Fibroblast of skin of left quadriceps (primary cell): ENCODE measurements around the gene ALAS1.

ENCODE experiments used
- DNase-seq, 2 experiments: peaks; one replicate each; pipeline ENCODE4 v3.0.0-alpha.2; 2013; ENCODE audit warnings: low read depth in 2 of 2

ALAS1 gene

GRCh38 chr3:52220380-52221026 lies 22.5 kb downstream of the ALAS1 start:
- DNase-seq = peak in 1 of 2 experiments; percentile 41

DNA sequence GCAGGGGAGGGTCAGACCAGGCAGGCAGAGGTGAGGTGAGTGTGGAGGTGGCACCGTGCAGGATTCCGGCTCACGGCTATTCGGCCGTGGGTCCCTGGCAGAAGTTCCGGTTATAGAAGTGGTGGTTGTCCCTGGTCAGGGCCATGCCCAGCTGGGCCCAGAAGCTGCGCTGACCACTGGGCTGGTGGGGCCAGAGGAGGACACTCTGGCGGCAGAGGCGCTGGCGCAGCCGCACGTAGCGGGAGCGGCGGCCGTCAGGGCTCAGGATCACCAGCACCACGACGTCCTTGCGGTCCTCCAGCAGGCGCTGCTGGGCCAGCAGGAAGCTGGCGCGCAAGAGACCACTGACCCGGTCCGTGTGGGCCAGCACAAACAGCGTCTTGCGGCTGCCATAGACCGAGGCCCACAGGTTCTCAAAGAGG lies 23.2 kb downstream of the ALAS1 start:
- DNase-seq = no peak

GRCh38 chr3:52221563-52222318 lies 23.8 kb downstream of the ALAS1 start:
- no peak for DNase-seq

GRCh38 chr3:52222319-52223221 lies 24.6 kb downstream of the ALAS1 start:
- no peak for DNase-seq

- no peak for DNase-seq
These were observed 25.8 kb downstream of the ALAS1 start for GRCh38 chr3:52223449-52224408.

DNA sequence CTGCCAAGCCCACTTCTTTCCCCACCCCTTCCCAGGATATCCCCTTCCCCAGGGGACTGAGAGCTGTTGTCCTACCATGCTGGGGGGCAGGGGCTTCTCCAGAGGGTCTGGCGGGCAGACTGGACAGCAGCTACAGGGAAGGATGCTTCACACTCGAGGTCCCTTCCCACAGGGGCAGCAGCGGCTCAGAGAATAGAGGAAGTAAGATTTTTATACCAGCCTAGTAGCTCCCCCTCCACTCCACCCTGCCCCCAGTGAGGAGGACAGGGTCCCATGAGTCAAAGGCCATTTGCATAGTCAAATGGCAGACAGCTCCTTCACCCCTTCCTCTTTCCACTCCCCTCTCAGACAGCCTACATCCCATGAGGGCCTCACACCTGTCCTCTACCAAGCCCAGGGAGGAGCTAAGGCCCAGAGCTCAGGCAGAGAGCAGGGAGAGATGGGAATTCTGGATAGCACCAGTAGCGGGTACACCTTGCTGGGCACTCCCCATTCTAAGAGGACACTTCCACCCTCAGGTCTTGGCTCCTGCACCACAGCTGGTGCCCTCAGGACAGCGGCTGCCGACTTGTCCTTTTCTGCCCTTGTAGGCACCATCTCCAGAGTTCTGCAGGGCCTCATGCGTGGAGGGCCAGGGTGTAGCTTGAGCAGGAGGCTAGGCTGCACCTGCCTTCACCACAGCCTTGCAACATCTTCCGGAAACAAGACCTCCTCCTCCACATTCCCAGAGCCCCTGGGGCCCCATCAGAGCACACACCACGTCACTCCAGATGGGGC lies 27.7 kb downstream of the ALAS1 start, which contains the start of gene TLR9:
Gene TLR9 (minus strand): TSS at position 194 of the 777 bp plus-strand sequence. CDS start 116 bp downstream, at position 78.
- DNase-seq = no peak

- DNase-seq = no peak
These were observed 28.4 kb downstream of the ALAS1 start for GRCh38 chr3:52226229-52226817.

DNA sequence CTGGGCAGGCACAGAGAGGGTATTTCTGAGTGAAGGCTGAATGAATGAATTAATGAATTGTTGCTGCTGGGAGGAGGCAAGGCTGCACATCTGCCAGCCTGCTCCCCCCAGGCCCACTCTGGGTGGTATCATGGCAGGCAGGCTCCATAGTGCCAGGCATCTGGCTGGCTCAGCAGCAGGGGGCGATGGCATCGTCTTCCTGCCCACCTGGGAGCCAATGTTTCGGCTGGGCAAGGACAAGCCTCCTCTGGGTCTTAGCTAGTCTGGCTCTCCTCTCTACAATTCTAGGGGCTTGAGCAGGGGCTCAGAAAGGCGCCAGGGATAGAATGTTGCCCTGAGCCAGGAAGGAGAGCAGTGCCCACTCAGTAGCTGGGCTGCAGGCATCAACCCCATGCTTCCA lies 29.2 kb downstream of the ALAS1 start:
- DNase-seq = no peak

GRCh38 chr3:52227766-52228165 lies 29.8 kb downstream of the ALAS1 start:
- DNase-seq = no peak

DNA sequence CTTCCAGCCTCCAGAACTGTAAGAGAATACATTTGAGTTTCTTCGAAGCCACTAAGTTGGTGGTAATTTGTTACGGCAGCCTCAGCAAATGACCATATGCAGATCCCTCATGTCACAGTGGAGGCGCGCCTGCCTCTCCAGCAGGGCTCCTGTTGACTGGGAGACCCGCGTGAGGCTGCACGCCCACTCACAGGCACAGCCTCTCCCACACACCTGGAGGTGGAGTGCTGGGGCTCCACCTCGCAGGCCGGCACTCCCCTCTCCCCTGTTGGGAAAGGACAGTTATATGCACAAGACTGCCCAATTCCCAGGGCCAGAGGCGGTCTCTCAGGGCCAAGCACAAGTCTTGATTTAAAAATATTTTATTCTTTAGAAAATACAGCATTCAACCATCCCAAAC lies 30.3 kb downstream of the ALAS1 start:
- no peak for DNase-seq

DNA sequence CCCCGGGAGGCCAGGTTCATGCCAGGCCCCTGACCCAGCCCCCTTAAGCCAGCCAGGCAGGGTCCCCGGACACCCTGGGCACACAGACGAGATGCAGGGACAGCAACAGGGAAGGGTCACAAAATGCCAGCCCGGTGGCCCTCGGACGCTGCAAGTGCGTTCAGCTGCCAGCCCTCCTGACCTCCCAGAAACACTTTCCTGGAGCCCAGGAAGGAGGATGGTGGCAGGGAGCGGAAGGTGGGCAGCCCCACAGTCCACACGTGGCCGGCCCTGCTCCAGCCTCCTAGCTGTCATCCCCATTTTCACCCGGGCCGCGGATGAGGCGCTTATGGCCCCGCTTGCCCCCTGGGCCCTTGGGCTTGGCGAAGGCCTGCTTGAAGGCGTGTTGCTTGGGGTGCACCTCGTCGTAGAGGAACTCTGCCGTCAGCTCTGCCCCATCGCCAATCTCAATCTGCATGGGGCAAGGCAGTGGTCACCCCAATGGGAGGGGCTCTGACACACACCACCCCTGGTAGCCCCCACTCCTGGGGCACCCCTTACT lies 30.9 kb downstream of the ALAS1 start:
- DNase-seq = no peak

DNA sequence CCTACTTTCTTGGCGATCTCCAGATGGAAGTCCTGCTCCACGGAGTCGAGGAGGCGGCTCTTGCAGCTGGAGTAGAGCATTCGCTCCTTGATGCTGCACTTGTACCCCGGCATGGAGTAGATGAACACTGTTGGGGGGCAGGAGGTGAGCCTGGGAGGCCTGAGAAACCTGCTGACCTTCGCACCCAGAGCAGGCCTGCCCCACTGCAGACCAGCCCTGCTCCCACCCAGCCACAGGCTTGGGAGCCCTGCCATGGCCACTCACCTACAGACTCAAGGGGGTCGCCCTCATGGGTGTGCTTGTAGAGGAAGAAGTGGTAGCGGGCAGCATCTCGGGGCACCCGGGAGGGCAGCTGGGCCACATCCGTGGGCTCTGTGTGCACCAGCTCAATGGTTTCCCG lies 31.7 kb downstream of the ALAS1 start:
- no peak for DNase-seq

GRCh38 chr3:52230461-52230860 lies 32.5 kb downstream of the ALAS1 start:
- no peak for DNase-seq

DNA sequence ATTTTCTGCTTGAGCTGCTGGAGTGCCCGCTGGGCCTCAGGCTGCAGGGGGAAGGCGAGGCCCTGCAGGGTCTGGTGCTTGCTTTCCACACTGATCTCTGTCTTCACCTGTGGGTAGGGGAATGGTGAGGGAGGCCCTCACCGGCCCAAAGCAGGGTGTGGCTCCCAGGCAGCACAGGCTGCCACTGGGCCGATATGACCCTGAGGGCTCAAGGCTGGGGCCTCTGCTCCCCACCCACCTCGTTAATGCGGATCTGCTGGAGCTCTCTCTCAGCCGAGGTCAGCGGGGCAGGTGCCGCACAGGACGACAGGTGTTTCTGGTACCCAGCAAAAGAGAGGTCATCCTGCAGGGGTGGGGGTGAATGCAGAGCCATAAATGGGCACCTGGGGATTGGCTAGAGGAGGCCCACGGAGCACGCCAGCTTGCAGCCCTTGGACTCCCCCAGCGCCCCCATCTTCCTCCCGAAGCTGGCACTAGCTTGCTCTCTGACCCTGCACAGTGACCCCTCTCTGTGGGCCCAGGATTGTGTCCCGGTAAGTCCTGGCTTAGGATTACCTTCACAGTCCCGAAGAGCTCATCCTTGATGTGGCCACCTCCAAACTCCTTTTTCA lies 33.0 kb downstream of the ALAS1 start:
- no peak for DNase-seq

- no peak for DNase-seq
These were observed 33.7 kb downstream of the ALAS1 start for GRCh38 chr3:52231502-52232278.

DNA sequence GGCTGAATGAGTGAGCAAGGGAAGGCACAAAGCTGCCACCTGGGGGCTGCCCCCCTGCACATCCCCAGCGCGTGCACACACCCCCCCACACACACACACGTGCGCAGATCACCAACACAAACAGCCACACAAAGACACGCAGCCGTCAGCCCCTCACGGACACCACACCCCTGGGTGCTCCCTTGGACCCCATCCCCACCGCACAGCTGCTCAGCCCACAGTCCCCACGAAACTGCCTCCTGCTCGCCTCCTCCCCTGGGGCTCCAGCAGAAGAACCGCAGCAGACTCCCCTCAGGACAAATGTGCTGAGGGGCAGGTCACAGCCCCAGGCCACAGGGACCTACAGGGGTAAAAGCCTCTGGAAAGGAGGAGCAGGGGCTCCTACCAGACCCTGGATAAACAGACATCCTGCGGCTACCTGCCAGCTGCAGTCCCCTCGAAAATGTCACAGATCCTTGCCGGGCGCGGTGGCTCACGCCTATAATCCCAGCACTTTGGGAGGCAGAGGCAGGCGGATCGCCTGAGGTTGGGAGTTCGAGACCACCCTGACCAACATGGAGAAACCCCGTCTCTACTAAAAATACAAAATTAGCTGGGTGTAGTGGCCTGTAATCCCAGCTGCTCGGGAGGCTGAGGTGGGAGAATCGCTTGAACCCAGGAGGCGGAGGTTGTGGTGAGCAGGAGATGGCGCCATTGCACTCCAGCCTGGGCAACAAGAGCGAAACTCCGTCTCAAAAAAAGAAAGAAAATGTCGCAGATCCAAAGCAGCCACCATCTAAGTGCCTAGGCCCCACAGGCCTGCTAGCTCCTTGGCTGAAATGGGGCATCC lies 34.5 kb downstream of the ALAS1 start:
- no peak for DNase-seq

GRCh38 chr3:52233108-52233591 lies 35.2 kb downstream of the ALAS1 start:
- DNase-seq = no peak
